ENCODE results near the gene VEPH1.

Gene VEPH1

DNA sequence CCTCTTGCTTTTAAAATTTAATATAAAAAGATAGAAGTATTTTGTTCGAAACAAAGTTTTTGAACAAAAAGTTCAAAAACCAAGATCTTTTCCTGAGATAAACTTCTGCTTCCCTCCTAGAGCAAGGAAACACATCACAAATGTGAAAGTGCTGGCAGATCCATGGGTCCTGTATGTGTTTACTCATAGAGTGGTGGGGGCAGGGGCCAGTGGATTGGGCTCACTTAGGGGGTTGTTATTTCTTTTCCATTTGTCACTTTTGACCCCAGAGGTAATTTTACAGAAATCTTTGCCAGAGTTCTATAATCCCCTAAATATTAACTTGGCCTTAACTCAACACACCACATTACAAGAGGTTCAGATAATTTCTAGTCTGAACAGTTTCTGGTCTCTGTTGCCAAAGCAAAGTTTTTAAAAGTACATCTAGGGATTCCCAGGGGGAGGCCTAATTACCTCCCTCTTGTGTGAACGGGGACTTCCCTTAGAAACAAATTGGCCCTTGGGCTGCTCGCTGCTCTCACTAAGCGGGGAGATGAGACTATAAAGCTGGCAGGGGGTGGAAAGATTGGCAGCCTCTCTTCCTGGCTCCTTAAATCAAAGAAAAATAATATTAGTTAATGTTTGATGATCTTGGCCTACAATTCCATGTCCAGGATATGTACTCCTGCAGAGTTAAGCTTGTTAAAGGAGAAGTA lies 133.3 kb downstream of the VEPH1 start:
- TF ChIP-seq, protein P1, sequence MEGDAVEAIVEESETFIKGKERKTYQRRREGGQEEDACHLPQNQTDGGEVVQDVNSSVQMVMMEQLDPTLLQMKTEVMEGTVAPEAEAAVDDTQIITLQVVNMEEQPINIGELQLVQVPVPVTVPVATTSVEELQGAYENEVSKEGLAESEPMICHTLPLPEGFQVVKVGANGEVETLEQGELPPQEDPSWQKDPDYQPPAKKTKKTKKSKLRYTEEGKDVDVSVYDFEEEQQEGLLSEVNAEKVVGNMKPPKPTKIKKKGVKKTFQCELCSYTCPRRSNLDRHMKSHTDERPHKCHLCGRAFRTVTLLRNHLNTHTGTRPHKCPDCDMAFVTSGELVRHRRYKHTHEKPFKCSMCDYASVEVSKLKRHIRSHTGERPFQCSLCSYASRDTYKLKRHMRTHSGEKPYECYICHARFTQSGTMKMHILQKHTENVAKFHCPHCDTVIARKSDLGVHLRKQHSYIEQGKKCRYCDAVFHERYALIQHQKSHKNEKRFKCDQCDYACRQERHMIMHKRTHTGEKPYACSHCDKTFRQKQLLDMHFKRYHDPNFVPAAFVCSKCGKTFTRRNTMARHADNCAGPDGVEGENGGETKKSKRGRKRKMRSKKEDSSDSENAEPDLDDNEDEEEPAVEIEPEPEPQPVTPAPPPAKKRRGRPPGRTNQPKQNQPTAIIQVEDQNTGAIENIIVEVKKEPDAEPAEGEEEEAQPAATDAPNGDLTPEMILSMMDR (IDR thresholded peaks at IDR 0.05) = no peak

DNA sequence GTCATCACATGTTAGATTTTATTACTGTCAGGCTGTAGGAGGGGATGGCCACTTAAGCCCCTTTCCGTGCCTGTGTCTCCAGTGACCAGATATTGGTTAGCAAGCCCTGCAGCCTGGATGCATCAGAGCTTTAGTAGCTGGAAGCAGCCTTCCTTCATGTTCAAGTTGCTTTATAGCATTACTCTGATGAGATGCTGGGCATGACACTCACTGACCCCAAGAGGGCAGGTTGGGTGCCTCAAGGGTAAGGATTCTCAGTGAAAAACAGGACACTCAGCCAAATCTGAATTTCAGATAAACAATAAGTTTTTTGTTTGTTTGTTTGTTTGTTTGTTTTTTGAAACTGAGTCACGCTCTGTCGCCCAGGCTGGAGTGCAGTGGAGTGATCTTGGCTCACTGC lies 135.0 kb downstream of the VEPH1 start:
- TF ChIP-seq, protein P1 (IDR thresholded peaks at IDR 0.05) = no peak

DNA sequence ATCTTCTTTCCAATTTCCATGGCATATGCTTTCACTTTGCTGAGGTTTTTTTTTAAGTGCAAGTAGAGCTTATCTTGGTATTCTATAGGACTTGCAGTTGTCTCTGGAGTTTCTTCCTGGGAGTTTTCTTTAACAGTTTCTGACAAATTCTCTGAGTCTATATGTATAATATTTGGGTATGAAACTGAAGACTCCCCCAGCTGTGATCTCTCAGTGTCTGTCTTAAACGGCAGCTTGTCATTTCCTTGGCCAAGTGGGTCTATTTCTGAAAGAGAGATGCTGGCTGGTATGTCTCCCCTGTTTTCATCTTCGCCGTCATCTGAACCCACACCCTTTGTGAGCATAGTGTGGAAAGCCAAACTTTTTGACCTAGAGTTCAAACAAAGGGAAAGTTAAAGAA lies 139.8 kb downstream of the VEPH1 start:
- TF ChIP-seq, protein P1 (IDR thresholded peaks at IDR 0.05) = no peak

DNA sequence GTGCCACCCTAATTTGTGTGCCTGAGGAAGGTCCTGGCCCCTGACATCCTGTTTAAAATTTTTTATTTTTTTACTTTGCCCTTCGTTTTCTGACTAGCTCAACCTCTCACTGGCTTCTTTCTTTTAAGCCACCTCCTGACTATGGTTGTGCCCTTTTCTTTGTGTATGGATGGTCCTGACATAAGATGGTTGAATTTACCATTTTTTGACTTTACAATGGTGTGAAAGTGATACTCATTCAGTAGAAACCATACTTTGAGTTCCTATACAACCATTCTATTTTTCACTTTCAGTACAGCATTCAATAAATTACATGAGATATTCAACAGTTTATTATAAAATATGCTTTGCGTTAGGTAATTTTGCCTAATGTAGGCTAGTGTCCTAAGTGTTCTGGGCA lies 140.9 kb downstream of the VEPH1 start:
- TF ChIP-seq, protein P1 (IDR thresholded peaks at IDR 0.05) = no peak

DNA sequence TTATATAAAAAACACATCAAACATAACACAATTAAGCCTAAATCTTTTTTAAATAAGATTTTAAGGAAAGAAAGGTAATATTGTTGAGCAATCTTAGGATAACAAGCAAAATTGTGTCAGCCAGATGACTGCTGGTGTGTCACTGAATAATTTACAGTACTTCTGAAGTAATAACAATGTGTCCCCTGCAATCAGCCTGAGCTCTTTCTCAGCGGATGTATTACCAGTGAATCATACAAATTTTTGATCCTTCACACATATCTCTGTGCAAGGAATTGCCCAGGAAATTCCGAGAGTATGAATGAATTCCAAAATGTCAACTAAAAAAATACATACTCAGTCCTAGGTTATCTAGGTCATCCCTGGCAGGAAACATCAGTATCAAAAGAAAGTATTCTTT lies 143.2 kb downstream of the VEPH1 start:
- TF ChIP-seq, protein P1 (IDR thresholded peaks at IDR 0.05) = no peak

DNA sequence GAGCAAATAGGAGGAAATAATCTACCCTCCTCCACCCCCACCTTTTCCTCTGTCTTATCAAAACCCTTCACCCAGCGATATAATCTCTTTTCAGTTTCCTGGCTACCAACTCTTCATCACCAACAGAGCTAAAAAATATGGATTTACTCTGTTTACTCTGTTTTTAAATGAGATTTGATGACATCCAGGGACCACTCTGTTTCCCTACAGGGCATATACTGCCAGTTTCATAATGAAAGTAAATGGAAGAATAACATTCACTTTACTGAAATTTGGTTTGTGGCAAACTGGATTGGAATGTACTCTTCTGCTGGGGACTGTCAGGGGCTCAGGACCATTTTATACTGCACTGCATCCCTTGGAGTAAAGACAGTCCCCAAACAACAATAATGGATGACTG lies 146.7 kb downstream of the VEPH1 start:
- TF ChIP-seq, protein P1 (IDR thresholded peaks at IDR 0.05) = no peak

DNA sequence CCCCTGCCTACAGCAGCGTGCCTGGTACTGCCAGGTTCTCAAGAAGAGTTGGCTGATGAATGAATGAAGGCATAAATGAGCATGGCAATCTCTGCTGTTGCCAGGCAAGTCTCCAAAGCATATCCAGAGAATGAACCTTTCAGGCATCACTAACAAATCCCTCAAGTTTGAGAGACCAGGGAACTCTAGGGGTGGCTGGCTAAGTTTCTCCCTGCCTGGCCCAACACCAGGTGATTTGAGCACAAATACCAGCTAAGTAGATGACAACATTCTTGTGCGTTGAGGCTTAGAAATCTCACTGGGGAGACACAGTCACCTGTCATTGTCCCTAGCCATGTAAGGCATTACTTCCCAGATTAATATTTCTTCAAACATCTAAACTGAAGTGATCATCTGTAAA lies 147.9 kb downstream of the VEPH1 start:
- TF ChIP-seq, protein P1 (IDR thresholded peaks at IDR 0.05) = no peak

DNA sequence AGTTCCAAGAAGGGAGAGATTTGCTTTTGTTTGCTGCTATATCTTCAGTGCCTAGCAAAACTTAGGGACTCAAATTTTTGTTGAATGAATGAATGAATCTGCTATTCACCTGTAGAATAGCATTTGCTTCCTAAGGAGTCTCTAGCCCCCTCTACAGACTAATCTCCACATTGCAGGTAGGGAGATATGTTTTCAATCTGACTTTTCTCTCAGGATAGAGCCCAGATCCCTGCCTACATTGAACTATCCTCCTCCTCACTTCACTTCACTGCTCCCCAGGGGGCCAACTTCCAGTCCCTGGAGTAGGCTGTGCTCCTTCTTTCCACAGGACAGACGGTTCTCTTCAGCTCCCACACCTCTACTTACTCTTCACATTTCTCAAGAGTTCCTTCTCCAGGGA lies 148.5 kb downstream of the VEPH1 start:
- TF ChIP-seq, protein P1 (IDR thresholded peaks at IDR 0.05) = peak; percentile 38

Measured in LNCAP (cell line).